Middle frontal gyrus (tissue), 1 donor: Measurements from ENCODE around the gene OLFM4.

Experiments
- DNase-seq: peaks from one replicate; pipeline ENCODE4 v3.0.0-alpha.2; 2015; ENCODE audit warnings: low spot score; ENCODE audit errors: extremely low spot score

OLFM4 gene

GRCh38 chr13:53014495-53015443 is 13.8 kb upstream of the OLFM4 start:
- DNase-seq: no peak

GRCh38 chr13:53015971-53016370 is 12.6 kb upstream of the OLFM4 start:
- DNase-seq: no peak

DNA sequence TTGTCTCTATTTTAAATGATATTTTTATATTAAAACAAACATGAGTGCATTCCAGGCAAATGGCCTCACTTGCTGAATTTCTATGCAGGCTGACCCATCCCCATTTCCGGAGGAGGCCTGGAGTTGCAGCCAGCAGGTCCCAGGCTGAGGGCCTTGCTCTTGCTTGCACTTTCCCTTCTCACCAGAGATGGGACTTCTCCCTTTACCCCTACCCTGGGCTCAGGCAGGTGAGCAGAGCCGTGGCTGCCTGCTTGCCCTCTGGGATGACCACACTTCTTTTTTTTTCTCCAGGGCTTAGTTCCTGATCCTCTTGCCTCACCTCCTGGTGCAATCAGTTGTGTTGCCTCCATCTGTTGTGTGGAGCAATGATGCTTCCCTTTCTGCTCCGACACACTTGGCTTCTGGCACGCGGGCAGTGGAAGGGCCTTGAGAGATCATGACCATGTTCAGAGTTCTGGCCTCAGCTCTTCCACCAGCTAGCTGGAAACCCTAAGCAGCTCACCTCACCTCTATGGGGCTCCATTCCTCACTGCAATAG is 11.1 kb upstream of the OLFM4 start:
- DNase-seq: no peak

- no peak for DNase-seq
Observed at GRCh38 chr13:53018690-53019647, 9.6 kb upstream of the OLFM4 start.

GRCh38 chr13:53020764-53021335 is 7.8 kb upstream of the OLFM4 start:
- DNase-seq: no peak

DNA sequence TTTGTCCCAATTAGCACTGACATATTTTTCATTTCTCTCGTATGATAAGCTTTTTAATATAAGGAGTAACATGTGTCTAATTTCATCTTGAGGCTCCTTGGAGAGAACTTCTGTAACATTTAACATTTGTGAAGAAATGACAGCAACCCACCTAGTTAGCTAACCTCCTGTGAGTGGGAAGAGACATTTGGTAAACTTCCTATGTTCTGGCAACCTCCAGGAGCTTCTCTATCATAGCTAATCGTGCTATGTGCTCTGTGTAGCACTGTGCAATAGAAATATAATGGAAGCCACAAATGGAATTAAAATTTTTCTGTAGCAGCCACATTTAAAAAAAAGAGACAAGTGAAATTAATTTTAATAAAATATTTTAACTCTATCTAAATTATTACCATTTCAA is 5.4 kb upstream of the OLFM4 start:
- no peak for DNase-seq

DNA sequence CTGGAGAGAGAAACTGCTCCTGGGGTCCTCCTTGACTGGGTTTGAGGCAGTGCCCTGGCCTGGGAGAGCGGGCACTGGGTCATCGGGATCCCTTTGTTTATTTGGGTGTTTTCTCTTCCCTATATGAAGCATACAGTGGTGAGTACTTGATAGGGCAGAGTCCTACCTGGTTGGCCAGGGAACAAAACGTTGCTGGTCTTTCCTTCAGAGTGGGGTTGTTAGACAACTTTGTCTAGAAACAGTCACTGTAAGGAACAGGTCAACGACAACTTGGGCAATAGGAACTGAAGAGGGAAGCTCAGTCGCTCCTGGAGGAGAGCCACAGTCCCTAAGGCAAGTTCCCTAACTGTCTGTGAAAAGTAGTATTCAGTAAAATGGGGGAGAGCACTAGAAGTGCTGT is 550 bp upstream of the OLFM4 start:
- DNase-seq: no peak

- DNase-seq: no peak
Observed at GRCh38 chr13:53032849-53033248, 4.2 kb downstream of the OLFM4 start.

- DNase-seq: peak; percentile 33
Observed at GRCh38 chr13:53038993-53039392, 10.4 kb downstream of the OLFM4 start.

DNA sequence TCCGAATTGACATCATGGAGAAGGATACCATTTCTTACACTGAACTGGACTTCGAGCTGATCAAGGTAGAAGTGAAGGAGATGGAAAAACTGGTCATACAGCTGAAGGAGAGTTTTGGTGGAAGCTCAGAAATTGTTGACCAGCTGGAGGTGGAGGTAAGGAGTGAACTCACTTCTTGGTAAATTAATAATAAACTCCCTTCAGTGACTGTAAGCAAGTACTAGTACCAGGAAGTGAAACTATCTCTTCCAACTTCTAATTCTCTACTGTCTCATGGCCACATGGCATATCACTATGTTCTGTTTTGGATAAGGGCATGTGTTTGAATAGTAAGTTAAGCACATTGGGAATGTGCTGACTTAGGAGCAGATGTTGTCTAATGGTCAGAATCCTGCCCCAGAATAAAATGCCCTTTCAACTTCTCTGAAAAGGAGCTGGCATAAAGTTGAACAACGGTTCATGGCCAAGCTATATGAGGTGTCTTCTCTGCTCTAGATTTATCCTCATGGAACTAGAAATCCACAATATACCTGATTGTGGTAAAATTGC is 13.4 kb downstream of the OLFM4 start:
- no peak for DNase-seq

GRCh38 chr13:53042877-53043276 is 14.3 kb downstream of the OLFM4 start:
- no peak for DNase-seq

DNA sequence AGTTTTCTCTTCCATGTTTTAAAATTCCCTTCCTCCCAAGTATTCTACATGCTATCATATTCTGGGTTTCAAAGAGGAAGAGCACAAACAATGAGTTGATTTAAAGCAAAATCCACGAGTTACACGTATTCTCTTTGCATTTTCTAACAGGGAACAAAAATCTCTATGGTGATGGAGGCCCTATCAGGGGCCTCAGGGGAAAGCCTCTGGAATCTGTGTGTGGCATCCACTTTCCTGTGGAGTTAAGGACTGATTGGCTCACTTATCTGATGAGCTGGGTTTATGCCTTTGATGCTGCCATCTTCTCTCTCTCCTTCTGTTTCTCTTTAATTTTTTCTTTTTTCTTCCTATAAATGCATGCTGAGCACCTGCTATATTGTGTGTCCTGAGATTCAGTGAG is 14.8 kb downstream of the OLFM4 start:
- DNase-seq: no peak

DNA sequence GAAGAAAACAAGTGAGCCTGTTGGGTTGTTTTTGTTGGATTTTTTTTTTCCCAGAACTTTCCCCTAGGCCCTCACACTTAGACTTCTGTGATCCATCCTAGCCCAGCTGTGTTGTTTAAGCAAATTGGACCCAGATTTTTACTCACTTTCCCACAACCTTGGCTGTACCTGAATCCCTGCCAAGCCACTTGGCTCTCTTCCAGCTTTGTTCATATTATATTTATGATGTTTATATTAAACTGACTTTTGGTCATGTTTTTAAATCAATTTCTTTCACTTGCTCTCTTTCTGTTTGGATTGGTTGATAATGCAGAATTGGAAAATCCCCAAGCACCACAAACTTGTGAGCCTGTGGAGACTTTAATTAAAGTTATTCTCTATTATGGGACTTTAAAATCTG is 16.6 kb downstream of the OLFM4 start:
- DNase-seq: no peak

DNA sequence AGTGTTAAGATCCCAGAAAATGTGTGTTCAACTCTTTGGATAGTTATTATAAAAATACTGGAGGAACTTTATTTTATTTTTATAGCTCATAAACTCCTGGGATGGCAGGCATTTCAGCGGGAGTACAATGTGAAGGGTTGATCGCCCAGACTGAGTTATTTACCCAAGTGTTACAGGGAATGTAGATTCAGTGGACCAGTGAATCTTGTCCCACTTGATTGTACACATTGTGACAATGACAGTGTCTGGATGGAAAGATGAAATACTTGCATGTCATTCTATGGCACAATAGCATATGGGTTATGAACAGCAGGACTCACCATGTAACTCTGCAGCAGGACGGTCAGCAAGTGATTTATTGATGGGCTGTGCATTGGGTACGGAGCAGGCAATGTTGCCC is 20.3 kb downstream of the OLFM4 start:
- no peak for DNase-seq

DNA sequence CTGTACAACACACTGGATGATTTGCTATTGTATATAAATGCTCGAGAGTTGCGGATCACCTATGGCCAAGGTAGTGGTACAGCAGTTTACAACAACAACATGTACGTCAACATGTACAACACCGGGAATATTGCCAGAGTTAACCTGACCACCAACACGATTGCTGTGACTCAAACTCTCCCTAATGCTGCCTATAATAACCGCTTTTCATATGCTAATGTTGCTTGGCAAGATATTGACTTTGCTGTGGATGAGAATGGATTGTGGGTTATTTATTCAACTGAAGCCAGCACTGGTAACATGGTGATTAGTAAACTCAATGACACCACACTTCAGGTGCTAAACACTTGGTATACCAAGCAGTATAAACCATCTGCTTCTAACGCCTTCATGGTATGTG is 21.5 kb downstream of the OLFM4 start:
- no peak for DNase-seq

DNA sequence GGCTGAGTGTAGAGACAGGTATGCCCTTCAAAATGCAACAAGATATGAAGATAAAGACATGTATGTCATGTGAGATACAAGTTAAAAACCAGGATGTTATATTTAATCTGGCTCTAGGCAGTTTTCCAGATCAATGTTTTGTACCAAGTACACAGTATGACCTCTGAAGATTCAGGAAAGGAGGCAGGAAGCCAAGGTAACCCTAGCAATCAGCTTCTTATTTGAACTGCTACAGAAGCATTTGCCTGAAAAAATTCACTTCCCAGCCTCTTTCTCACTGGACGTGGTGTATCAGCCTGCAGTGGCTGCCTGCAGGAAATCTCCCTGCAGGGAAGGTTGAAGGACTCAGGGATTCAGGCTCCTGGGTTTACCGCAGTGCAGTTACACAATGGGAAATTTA is 24.1 kb downstream of the OLFM4 start:
- no peak for DNase-seq

DNA sequence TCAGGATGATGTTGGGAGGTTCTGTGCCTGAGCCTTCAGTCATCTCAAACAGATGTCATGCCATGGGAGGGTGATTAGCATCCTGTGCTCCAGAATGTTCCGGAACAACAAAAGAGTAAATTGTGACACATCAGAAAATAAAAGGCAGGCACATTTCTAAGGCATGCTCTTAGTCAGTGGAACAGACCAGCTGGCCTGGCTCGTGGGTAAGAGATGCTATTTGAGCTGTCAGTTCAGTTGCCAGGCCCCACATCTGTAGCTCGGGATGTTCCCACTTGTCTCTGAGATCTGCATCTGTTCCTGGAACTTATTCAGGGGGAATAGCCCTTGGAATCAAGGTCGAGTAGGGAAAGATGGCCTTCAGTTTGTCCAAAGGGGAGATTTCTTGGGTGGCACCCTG is 26.0 kb downstream of the OLFM4 start:
- no peak for DNase-seq

DNA sequence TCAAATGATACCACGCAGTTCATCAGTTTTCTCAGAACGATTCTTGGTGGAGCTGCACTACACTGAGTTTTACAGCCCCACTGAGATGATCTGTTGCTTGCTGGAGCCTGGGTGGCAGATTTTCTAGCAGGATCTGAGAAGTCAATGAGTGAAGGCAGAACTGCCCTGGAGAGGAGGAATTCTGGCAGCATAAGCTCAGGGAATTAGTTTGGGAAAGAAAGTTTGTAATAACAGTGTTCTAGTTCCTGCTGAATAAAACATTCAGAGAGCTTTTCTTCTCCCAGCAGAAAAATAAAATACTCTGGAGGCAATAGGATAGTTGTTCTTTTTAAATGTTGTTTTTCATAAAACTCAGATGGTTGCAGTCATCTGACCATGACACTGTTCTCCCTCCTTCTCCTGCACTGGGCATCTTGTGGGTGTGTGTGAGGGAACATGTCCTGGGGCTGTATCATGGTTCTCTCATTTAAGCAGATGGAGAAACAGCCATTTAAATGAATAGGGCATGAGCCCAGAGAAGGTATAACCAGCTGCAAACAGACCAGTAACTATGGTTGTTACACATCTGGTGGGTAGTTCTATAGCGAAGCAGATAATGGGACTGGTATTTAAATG is 29.6 kb downstream of the OLFM4 start:
- DNase-seq: no peak

DNA sequence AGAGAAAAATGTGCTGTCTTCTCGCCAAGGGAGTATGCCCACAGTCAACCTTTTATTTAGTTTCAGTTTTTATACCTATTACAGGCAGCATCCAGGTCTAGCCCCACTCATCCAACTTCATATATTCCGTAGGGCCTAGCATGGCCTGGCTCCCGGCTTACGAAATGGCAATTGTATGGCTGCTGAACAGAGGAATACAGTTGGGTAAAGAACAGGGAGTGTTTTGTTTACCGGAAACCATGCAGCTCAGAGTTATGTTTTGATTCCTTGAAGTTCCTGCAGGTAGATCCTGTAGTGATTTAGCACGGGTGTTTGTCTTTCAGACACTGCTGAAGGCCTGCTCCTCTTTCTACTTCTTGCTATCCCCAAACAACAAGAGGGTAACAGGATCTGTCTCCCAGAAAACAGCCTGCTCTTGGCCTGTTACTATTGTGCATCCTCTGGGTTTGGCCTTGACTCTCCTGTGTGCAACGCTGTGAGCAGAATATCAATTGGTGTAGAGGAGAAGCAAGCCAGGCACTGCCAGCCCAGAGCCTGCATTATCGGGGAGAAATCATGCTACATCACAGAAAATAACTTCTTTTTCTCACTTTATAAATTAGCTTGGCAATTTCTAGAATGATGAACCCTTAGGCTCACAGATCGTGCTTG is 32.4 kb downstream of the OLFM4 start:
- DNase-seq: no peak

DNA sequence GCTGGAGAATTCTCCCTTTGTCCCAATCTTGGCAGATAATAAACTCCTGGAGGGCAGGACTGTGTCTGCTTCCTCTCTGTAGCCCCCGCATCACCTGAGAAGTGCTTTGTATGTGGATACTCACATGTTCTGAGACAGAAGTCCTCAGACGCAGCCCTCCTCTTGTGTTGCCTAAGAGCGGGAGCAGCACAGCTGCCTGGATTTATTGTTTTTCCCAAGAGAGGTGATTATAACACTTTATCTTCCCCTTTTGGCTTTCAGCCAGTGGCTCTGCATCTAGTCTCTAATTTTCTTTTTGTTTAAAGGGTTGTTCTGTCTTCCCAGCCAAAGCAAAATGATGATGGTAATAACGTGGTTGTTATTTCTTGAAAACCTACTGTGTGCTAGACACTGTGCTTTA is 36.1 kb downstream of the OLFM4 start:
- no peak for DNase-seq
